GM23338 (cell line): Measurements from ENCODE around the gene SH3TC1.

Experiments
- EZH2 ChIP-seq: fragments of 200-600 bp; sonication (generic); IDR thresholded peaks from one replicate; pipeline ENCODE4 v1.8.0; 2017; ENCODE audit warnings: antibody characterized with exemption, mild to moderate bottlenecking, low read depth; ENCODE audit not compliant: unreplicated experiment
- EZH2phosphoT487 ChIP-seq: fragments of 200-600 bp; sonication (generic); IDR thresholded peaks from one replicate; pipeline ENCODE4 v1.8.1; 2018; ENCODE audit warnings: antibody characterized with exemption; ENCODE audit not compliant: unreplicated experiment
- POLR2AphosphoS5 ChIP-seq: IDR thresholded peaks from 2 replicates; pipeline ENCODE4 v1.6.1; 2016; ENCODE audit warnings: antibody characterized with exemption, low read depth
- TF ChIP-seq, protein P1 (sequence below), 2 experiments: fragments of 200-600 bp in 1 of 2; sonication (generic) in 1 of 2; conservative IDR thresholded peaks; 2 replicates each; pipeline versions ENCODE4 v1.5.1 to v1.6.1; 2016 to 2017; ENCODE audit warnings: antibody characterized with exemption in 2 of 2, low read depth in 2 of 2, mild to moderate bottlenecking in 2 of 2, moderate library complexity in 1 of 2

DNA sequence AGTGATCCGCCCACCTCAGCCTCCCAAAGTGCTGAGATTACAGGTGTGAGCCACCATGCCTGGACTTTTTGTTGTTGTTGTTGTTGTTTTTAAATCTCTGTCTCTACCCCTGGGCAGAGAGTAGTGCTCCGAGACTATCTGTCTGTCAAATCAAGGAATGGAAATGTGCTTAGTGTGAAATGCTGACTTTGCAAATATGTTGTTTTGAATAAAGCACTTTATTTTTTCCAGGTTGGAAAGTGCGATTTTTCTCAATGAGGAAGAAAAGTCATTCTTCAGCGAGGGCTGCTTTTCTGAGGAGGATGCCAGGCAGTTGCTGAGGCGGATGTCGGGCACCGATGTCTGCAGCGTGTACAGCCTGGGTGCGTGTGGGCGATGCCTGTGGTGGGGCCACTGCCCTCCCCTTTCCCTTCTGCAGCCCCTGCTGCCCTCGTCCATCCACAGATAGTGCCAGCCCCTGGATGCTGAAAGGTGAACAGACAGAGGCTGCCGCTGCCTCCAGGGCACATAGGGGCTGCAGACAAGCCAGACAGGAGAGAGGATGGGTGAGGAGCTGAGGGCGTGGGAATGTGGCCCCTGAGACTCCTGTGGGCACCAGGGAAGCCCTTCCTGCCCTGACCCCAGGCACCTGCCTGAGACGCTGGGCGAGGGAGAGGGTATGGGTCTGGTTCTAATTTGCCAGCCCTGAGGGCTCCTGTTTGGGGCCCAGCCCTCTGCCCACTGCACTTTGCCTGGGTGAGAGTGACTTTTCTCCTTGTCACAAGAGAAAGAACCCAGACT is 23.7 kb downstream of the SH3TC1 start:
- TF ChIP-seq, protein P1, sequence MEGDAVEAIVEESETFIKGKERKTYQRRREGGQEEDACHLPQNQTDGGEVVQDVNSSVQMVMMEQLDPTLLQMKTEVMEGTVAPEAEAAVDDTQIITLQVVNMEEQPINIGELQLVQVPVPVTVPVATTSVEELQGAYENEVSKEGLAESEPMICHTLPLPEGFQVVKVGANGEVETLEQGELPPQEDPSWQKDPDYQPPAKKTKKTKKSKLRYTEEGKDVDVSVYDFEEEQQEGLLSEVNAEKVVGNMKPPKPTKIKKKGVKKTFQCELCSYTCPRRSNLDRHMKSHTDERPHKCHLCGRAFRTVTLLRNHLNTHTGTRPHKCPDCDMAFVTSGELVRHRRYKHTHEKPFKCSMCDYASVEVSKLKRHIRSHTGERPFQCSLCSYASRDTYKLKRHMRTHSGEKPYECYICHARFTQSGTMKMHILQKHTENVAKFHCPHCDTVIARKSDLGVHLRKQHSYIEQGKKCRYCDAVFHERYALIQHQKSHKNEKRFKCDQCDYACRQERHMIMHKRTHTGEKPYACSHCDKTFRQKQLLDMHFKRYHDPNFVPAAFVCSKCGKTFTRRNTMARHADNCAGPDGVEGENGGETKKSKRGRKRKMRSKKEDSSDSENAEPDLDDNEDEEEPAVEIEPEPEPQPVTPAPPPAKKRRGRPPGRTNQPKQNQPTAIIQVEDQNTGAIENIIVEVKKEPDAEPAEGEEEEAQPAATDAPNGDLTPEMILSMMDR (conservative IDR thresholded peaks at IDR 0.05; ENCODE audit: low read depth in 2 of 2): no peak
- TF ChIP-seq EZH2: no peak
- TF ChIP-seq EZH2phosphoT487: no peak
- no peak for TF ChIP-seq POLR2AphosphoS5
